HEK293 (cell line): ENCODE measurements around the gene GREM1.

Source experiments
- CTCF ChIA-PET: fragments of 350-600 bp; formaldehyde crosslinking; extraction: SDS; loops from one replicate; lab custom pipeline; 2021; ENCODE audit warnings: antibody characterized with exemption; lab: Yijun Ruan, JAX
- POLR2A ChIA-PET: fragments of 300-600 bp; formaldehyde crosslinking; extraction: SDS; loops from one replicate; lab custom pipeline; 2020; ENCODE audit warnings: antibody characterized with exemption, inconsistent platforms; lab: Yijun Ruan, JAX
- H3K27ac ChIP-seq: fragments of 200-500 bp; sonication (Bioruptor generic); 2 replicates; pipeline ENCODE4 v1.5.1; 2014; ENCODE audit warnings: low read depth, low read length, control low read depth, inconsistent platforms; ENCODE audit errors: extremely low read depth
- H3K36me3 ChIP-seq, 2 experiments: fragments of 200-500 bp in 1 of 2; sonication (Bioruptor generic) in 1 of 2; 1 replicate in 1 of 2; 2 replicates in 1 of 2; pipeline ENCODE4 v1.5.1; 2014 to 2017; ENCODE audit warnings: inconsistent platforms in 2 of 2, low read length in 2 of 2; ENCODE audit not compliant: control insufficient read depth in 2 of 2, insufficient read depth in 1 of 2
- H3K4me1 ChIP-seq: fragments of 200-500 bp; sonication (Bioruptor generic); 2 replicates; pipeline ENCODE4 v1.5.1; 2014; ENCODE audit warnings: mild to moderate bottlenecking, low read length, inconsistent platforms; ENCODE audit not compliant: control insufficient read depth, insufficient read depth
- H3K4me3 ChIP-seq: 2 replicates; pipeline ENCODE4 v1.5.1; 2011; ENCODE audit warnings: low read depth, mild to moderate bottlenecking, control low read depth, low read length, moderate library complexity
- H3K9me3 ChIP-seq: fragments of 200-500 bp; sonication (Bioruptor generic); 2 replicates; pipeline ENCODE4 v1.5.1; 2014; ENCODE audit warnings: low read depth, low read length, inconsistent platforms; ENCODE audit not compliant: control insufficient read depth, insufficient read depth
- EGR2 ChIP-seq: fragments of 450-650 bp; formaldehyde crosslinking; IDR thresholded peaks from 2 replicates; pipeline ENCODE4 v1.5.1; 2016; ENCODE audit warnings: low read depth, missing biosample characterization, missing genetic modification characterization
- GLIS1 ChIP-seq: fragments of 450-650 bp; formaldehyde crosslinking; IDR thresholded peaks from 2 replicates; pipeline ENCODE4 v1.5.1; 2016; ENCODE audit warnings: missing biosample characterization, missing genetic modification characterization
- KLF7 ChIP-seq: fragments of 450-650 bp; formaldehyde crosslinking; IDR thresholded peaks from 2 replicates; pipeline ENCODE4 v1.5.1; 2016; ENCODE audit warnings: missing biosample characterization, missing genetic modification characterization, borderline replicate concordance
- KLF9 ChIP-seq: fragments of 450-650 bp; formaldehyde crosslinking; IDR thresholded peaks from 2 replicates; pipeline ENCODE4 v1.5.1; 2016; ENCODE audit warnings: missing biosample characterization, missing genetic modification characterization, low read depth
- PRDM1 ChIP-seq: fragments of 450-650 bp; formaldehyde crosslinking; IDR thresholded peaks from 2 replicates; pipeline ENCODE4; 2016; ENCODE audit warnings: missing biosample characterization, missing genetic modification characterization
- SP2 ChIP-seq: fragments of 450-650 bp; formaldehyde crosslinking; IDR thresholded peaks from 2 replicates; pipeline ENCODE4 v1.5.1; 2016; ENCODE audit warnings: missing biosample characterization, missing genetic modification characterization
- SP3 ChIP-seq: fragments of 450-650 bp; formaldehyde crosslinking; IDR thresholded peaks from 2 replicates; pipeline ENCODE4 v1.5.1; 2016; ENCODE audit warnings: missing biosample characterization, missing genetic modification characterization
- ZBTB11 ChIP-seq: fragments of 450-650 bp; formaldehyde crosslinking; conservative IDR thresholded peaks from 2 replicates; pipeline ENCODE4 v1.5.1; 2016; ENCODE audit warnings: low read depth, missing biosample characterization, missing genetic modification characterization
- ZBTB21 ChIP-seq: fragments of 450-650 bp; formaldehyde crosslinking; IDR thresholded peaks from 2 replicates; pipeline ENCODE4 v1.5.1; 2017; ENCODE audit warnings: missing biosample characterization, missing genetic modification characterization
- ZBTB6 ChIP-seq: fragments of 450-650 bp; formaldehyde crosslinking; IDR thresholded peaks from 2 replicates; pipeline ENCODE4 v1.5.1; 2017; ENCODE audit warnings: missing biosample characterization, missing genetic modification characterization
- ZFHX2 ChIP-seq: fragments of 450-650 bp; formaldehyde crosslinking; conservative IDR thresholded peaks from 2 replicates; pipeline ENCODE4 v1.5.1; 2016; ENCODE audit warnings: missing biosample characterization, missing genetic modification characterization
- ZNF146 ChIP-seq: fragments of 450-650 bp; formaldehyde crosslinking; IDR thresholded peaks from 2 replicates; pipeline ENCODE4 v1.5.1; 2016; ENCODE audit warnings: missing biosample characterization, missing genetic modification characterization
- ZNF155 ChIP-seq: fragments of 450-650 bp; formaldehyde crosslinking; IDR thresholded peaks from 2 replicates; pipeline ENCODE4 v1.5.1; 2016; ENCODE audit warnings: missing biosample characterization, missing genetic modification characterization
- ZNF280D ChIP-seq: fragments of 450-650 bp; formaldehyde crosslinking; IDR thresholded peaks from 2 replicates; pipeline ENCODE4 v1.5.1; 2016; ENCODE audit warnings: missing biosample characterization, missing genetic modification characterization
- ZNF394 ChIP-seq: fragments of 450-650 bp; formaldehyde crosslinking; IDR thresholded peaks from 2 replicates; pipeline ENCODE4 v1.5.1; 2016; ENCODE audit warnings: missing biosample characterization, missing genetic modification characterization, mild to moderate bottlenecking, moderate library complexity, borderline replicate concordance
- ZNF416 ChIP-seq: fragments of 450-650 bp; formaldehyde crosslinking; IDR thresholded peaks from 2 replicates; pipeline ENCODE4 v1.5.1; 2016; ENCODE audit warnings: missing biosample characterization, missing genetic modification characterization
- ZNF423 ChIP-seq: fragments of 450-650 bp; formaldehyde crosslinking; IDR thresholded peaks from 2 replicates; pipeline ENCODE4 v1.5.1; 2016; ENCODE audit warnings: missing biosample characterization, missing genetic modification characterization
- ZNF558 ChIP-seq: fragments of 450-650 bp; formaldehyde crosslinking; IDR thresholded peaks from 2 replicates; pipeline ENCODE4 v1.5.1; 2016; ENCODE audit warnings: missing biosample characterization, missing genetic modification characterization
- ZNF580 ChIP-seq: fragments of 450-650 bp; formaldehyde crosslinking; IDR thresholded peaks from 2 replicates; pipeline ENCODE4 v1.5.1; 2016; ENCODE audit warnings: missing biosample characterization, missing genetic modification characterization
- ZNF621 ChIP-seq: fragments of 450-650 bp; formaldehyde crosslinking; IDR thresholded peaks from 2 replicates; pipeline ENCODE4 v1.5.1; 2017; ENCODE audit warnings: missing biosample characterization, missing genetic modification characterization
- ZNF624 ChIP-seq: fragments of 450-650 bp; formaldehyde crosslinking; IDR thresholded peaks from 2 replicates; pipeline ENCODE4 v1.5.1; 2017; ENCODE audit warnings: missing biosample characterization, missing genetic modification characterization
- ZNF692 ChIP-seq: fragments of 450-650 bp; formaldehyde crosslinking; IDR thresholded peaks from 2 replicates; pipeline ENCODE4 v1.5.1; 2016; ENCODE audit warnings: missing biosample characterization, missing genetic modification characterization

GREM1 gene

GRCh38 chr15:32775103-32775502, 57.3 kb downstream of the GREM1 start:
- H3K27ac ChIP-seq = no peak overlapping the region
- ChIA-PET POLR2A (no interaction called here), CTCF (interaction anchor here (0.7 to 1.1 kb wide), 3 partner anchors 69 to 112 kb away, joined by 3 to 4 read pairs (median 3); no protein-coding TSS in a partner anchor)
- TF ChIP-seq ZNF280D (tag by site-specific recombination) (no peak), ZNF580 (tag by site-specific recombination) (no peak), ZFHX2 (tag by site-specific recombination) (peak; percentile 75), EGR2 (tag by site-specific recombination) (peak; percentile 55; the same call in 1 of the 2 replicates), PRDM1 (tag by site-specific recombination) (no peak)
- no peaks in the 10 kb centered on the region for H3K4me1 ChIP-seq
- H3K4me3 ChIP-seq = no peak overlapping the region
- no peaks in the 10 kb centered on the region for H3K36me3 ChIP-seq
- H3K9me3 ChIP-seq = no peaks in the 10 kb centered on the region

- TF ChIP-seq ZNF146 = peak; percentile 74
- TF ChIP-seq SP2 (tag by site-specific recombination) = no peak
- TF ChIP-seq, all 188 proteins: peak for 1
- no peaks in the 10 kb centered on the region for H3K4me1 ChIP-seq
- ChIA-PET POLR2A (no interaction called here), CTCF (no interaction called here)
- no peak overlapping the region for H3K4me3 ChIP-seq
- no peaks in the 10 kb centered on the region for H3K36me3 ChIP-seq
- H3K27ac ChIP-seq = no peak overlapping the region
- no peaks in the 10 kb centered on the region for H3K9me3 ChIP-seq
These were observed 60.8 kb downstream of the GREM1 start for GRCh38 chr15:32778391-32779176.

- H3K27ac ChIP-seq = no peak overlapping the region
- TF ChIP-seq ZNF692 (tag by site-specific recombination) (no peak), GLIS1 (tag by site-specific recombination) (no peak), ZNF423 (tag by site-specific recombination) (no peak), ZNF624 (tag by site-specific recombination) (no peak), SP3 (no peak), ZNF155 (no peak), ZNF558 (tag by site-specific recombination) (no peak), ZBTB6 (no peak), ZBTB11 (tag by site-specific recombination) (no peak), ZBTB21 (no peak), ZNF394 (tag by site-specific recombination) (no peak), KLF9 (tag by site-specific recombination) (no peak), ZNF416 (tag by site-specific recombination) (no peak), KLF7 (no peak), ZNF621 (tag by site-specific recombination) (no peak)
These were observed 64.0 kb downstream of the GREM1 start for GRCh38 chr15:32781781-32782180.

More at GRCh38 chr15:32781781-32782180, 64.0 kb downstream of the GREM1 start:
- H3K4me1 ChIP-seq = no peaks in the 10 kb centered on the region
- ChIA-PET POLR2A (no interaction called here), CTCF (no interaction called here)
- no peaks in the 10 kb centered on the region for H3K36me3 ChIP-seq
- H3K9me3 ChIP-seq = no peaks in the 10 kb centered on the region
- no peak overlapping the region for H3K4me3 ChIP-seq
